ENCODE results near the gene HMSD. TPM values are rescaled to one million over a fixed set of nuclear protein-coding genes. Genes with fewer than 3 reads are reported as not detected.

HMSD gene
- total RNA-seq, 1 experiment from 2014 or later = 3.0 TPM

- H3K4me3 Mint-ChIP-seq = no peak overlapping the region
- DNase-seq (ENCODE audit: low spot score) (no peak), ATAC-seq (no peak)
- ChIA-PET CTCF (no interaction called here), POLR2A (no interaction called here)
- no peak for TF ChIP-seq NFYB (CRISPR knock-in tag; conservative IDR thresholded peaks at IDR 0.05; ENCODE audit: low read depth)
- TF ChIP-seq USF2 (CRISPR knock-in tag; IDR thresholded peaks at IDR 0.05) = no peak
- TF ChIP-seq E2F5 (CRISPR knock-in tag; IDR thresholded peaks at IDR 0.05) = no peak
- TF ChIP-seq ELF4 (CRISPR knock-in tag; IDR thresholded peaks at IDR 0.05; ENCODE audit: low read depth) = no peak
- no peak for TF ChIP-seq AR (CRISPR knock-in tag; IDR thresholded peaks at IDR 0.05)
- no peak for TF ChIP-seq MXD4 (CRISPR knock-in tag; IDR thresholded peaks at IDR 0.05; ENCODE audit: borderline replicate concordance)
- no peak for TF ChIP-seq E2F4 (CRISPR knock-in tag; IDR thresholded peaks at IDR 0.05; ENCODE audit: borderline replicate concordance, low read depth)
- no peak for TF ChIP-seq TP53 (CRISPR knock-in tag; IDR thresholded peaks at IDR 0.05)
- no peaks in the 10 kb centered on the region; the same call in 1 of the 2 replicates for H3K36me3 Mint-ChIP-seq
- H3K27me3 Mint-ChIP-seq (ENCODE audit: low read depth) = peaks cover 27% of the 10 kb centered on the region
- H3K27ac Mint-ChIP-seq = no peak overlapping the region
- peaks cover 19% of the 10 kb centered on the region for H3K4me1 Mint-ChIP-seq
- H3K9me3 Mint-ChIP-seq = peaks cover 6% of the 10 kb centered on the region
Observed at GRCh38 chr18:63947051-63947790, 1.9 kb upstream of the HMSD start.

- POLR2A ChIA-PET = no interaction called here
- CTCF ChIA-PET = no interaction called here
- H3K9me3 Mint-ChIP-seq = peaks cover 6% of the 10 kb centered on the region
- peaks cover 19% of the 10 kb centered on the region for H3K4me1 Mint-ChIP-seq
- DNase-seq (ENCODE audit: low spot score) (no peak), ATAC-seq (no peak)
- H3K36me3 Mint-ChIP-seq = no peaks in the 10 kb centered on the region; the same call in 1 of the 2 replicates
- H3K4me3 Mint-ChIP-seq = no peak overlapping the region
- peaks cover 13% of the 10 kb centered on the region for H3K27me3 Mint-ChIP-seq (ENCODE audit: low read depth)
- H3K27ac Mint-ChIP-seq = no peak overlapping the region
- no peak for TF ChIP-seq ELF4 (CRISPR knock-in tag; IDR thresholded peaks at IDR 0.05; ENCODE audit: low read depth)
- TF ChIP-seq MYBL2 (CRISPR knock-in tag; IDR thresholded peaks at IDR 0.05) = no peak
- TF ChIP-seq AFF4 (CRISPR knock-in tag; IDR thresholded peaks at IDR 0.05; ENCODE audit: borderline replicate concordance) = no peak
- TF ChIP-seq ZNF416 (CRISPR knock-in tag; IDR thresholded peaks at IDR 0.05) = no peak
- TF ChIP-seq HMGXB4 (CRISPR knock-in tag; IDR thresholded peaks at IDR 0.05) = no peak
- TF ChIP-seq IRF1 (CRISPR knock-in tag; IDR thresholded peaks at IDR 0.05) = no peak
- TF ChIP-seq ESRRA (CRISPR knock-in tag; IDR thresholded peaks at IDR 0.05; ENCODE audit: borderline replicate concordance) = no peak
- TF ChIP-seq ATF6 (CRISPR knock-in tag; IDR thresholded peaks at IDR 0.05) = no peak
- TF ChIP-seq CDX4 (CRISPR knock-in tag; IDR thresholded peaks at IDR 0.05; ENCODE audit: borderline replicate concordance) = no peak
- TF ChIP-seq CREB1 (CRISPR knock-in tag; IDR thresholded peaks at IDR 0.05) = no peak
- TF ChIP-seq PRRX2 (CRISPR knock-in tag; IDR thresholded peaks at IDR 0.05) = no peak
- no peak for TF ChIP-seq ZNF232 (CRISPR knock-in tag; IDR thresholded peaks at IDR 0.05)
Observed at GRCh38 chr18:63951302-63951705, 2.2 kb downstream of the HMSD start.
